ENCODE measurements around the gene SFXN4.

SFXN4 gene, protein sequence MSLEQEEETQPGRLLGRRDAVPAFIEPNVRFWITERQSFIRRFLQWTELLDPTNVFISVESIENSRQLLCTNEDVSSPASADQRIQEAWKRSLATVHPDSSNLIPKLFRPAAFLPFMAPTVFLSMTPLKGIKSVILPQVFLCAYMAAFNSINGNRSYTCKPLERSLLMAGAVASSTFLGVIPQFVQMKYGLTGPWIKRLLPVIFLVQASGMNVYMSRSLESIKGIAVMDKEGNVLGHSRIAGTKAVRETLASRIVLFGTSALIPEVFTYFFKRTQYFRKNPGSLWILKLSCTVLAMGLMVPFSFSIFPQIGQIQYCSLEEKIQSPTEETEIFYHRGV

DNA sequence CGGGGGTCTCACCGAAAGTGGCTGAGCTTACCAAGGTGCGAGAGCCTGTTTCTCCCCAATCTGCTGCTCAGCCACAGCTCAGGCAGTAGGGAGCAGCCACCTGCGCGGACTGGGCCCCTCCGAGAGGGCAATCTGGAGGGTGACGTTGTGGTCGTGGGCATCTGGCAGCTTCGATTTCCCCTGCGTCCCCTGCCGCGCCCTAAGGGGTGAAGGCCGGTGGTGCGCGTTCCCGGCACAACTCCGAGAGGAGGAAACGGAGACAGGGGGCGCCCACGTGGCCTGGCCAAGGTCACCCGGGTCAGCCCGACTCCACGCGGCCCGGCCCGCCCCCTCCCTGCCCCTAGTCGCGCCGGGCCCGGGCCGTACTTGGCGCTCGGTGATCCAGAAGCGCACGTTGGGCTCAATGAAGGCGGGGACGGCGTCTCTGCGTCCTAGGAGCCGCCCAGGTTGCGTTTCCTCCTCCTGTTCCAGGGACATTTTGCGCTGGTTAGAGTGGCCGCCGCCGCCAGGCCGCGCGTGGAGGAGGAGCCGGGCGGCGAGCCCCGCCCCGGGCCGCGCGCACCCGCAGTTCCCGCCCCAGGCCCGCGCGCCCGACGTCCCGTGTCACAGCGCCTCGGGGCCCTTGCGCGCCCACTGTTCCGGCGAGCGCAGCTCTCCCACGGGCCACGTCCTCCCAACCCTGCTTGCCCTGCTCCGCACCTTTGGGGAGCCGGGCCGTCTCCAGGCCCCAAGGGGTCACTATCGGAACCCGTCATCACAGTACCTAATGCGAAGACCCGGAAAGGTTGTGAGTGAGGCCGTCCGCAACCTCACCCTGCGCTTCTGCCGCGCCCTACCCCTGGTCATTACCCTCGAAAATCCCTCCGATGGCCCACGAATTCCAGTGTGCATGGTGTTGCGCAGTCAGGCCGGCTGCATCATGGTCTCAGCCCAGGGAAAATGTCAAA lies at the start of gene SFXN4:
TSS of gene SFXN4 (minus strand) at position 544 of the 947 bp plus-strand sequence. CDS start at position 477, 67 bp downstream.
- DNase-seq, result peak; percentile 81

DNA sequence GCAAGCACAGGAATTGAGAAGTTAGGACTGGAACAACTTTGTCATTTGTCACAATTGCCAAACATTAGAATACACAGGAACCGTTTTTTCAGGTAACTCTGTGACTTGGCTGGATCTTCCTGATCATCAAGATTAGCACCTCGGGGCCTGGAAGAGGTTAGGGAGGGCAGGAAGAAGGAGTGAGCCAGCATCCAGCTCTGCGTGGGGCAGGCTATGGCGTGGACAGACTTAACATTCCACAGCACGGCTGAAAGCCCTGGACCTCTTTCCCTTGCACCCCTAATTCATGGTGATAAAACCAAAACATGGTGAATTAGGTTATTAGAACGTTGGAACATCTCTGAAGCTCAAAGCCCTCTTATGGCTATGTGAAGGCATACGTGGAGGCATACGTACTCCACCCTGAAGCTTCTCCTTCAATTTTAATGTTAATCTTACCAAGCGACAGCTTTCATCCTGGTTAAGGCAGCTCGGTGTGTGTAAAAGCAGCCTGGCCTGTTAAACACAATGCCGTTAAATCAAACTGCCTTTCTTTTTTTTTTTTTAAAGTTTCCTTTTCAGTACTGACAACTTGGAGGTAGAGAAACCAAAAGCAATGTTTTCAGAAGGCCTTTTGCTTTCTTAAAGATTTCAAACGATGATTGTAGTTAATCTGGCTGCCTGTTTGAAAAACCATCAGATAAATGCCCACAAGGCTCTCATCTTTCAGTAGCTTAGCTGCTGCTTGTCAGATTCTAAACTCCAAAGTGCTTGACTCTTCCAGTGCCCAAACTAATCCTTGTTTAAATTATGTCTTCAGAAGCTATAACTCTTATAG lies 46.3 kb upstream of the SFXN4 start:
- DNase-seq, result peak; percentile 51

DNA sequence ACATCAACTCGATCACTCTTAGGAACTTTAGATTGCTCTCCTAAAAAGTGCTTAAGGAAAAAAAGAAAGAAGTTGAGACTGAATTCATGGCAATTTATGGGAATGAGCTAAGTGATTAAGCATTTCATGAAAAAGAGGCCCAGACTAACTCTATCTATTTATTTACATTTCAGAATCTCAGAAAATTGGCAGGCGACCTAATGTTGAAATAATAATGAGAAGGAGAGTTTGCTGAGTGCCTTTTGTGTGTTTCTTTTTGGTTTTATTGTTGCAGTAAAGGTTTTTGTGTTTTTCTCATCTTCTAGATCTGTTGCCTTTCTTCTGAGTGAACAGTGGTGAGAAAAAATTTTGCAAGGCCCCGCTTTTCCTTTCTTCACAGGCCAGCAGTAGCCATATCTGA lies 45.7 kb upstream of the SFXN4 start:
- DNase-seq, result no peak

DNA sequence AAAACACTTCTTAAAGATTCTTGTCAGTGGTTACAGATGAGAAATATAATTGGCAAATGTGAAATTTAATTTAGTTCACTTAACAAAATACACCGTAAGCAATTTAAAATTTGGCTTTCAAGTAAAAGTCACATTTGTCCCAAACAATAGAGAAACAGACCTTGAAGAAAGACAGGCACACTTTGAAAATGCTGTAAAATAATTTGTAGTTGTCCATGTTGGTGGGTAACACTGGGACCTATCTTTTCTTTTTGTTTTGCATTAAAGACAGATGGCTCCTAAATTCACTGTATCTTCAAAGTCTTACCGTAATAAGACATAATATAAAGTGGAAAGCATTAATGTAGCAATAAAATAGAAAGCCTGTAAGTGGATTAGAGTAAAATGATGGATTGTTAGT lies 45.1 kb upstream of the SFXN4 start:
- no peak for DNase-seq

DNA sequence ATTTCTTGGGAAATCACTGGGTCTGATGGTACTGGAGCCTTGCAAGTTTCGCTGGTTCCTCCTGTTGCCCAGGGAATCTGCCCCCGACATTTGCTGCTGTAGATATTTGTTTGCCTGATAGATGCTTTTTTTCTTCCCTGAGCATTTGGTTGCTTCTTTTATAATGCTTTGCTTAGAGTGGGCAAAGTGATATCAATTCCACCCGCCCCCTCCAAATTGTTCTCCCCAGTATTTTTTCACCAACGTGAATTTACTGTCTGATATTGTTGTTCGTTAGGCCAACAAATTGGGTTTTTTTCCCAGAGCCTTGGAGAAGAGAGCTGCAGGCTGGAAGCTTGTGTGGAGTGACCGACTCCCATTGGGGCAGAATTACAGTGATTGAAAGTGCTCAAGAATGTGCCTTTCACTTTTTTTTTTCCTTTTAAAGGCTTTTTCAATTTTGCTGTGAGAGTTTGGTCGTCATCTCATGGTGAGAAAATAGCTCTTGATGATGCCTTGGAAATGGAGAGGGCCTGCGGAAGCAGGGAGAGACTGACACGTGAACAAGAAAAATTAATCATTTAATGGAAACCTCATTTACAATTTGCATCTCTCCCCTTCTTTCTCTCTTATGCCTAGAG lies 44.3 kb upstream of the SFXN4 start:
- no peak for DNase-seq

DNA sequence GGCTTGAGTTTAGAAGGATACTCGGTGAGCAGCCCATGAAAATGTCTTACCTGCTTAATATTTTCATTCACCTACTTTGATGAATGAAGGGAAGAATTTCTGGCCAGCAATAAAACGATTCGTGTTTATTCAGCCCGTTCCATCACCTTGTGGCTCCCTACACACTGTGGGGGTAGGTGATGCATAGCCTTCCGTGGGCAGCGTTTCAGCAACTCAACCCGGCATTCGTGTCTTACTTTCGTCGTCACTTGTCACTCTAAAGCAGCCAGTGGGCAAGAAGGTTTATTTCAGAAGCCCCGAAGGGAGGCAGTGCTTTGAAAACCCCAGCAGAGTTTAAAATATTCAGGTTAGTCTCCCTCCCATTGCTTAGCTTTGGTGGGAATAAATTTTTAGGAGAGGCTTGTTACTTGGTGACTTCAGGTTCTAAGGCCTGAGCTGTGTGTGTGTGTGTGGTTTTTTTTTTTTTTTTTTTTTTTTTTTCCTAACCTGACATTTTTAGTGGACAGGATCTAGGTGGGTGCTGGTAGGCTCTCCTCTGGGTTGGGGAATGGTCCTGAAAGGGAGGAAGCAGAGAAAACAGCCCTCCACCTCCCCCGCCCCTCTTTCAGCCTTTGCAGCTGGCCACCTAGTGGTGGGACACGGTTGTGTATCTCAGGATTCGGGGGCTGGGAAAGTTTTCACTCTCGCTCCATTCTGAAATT lies 43.7 kb upstream of the SFXN4 start:
- DNase-seq, result peak; percentile 62

DNA sequence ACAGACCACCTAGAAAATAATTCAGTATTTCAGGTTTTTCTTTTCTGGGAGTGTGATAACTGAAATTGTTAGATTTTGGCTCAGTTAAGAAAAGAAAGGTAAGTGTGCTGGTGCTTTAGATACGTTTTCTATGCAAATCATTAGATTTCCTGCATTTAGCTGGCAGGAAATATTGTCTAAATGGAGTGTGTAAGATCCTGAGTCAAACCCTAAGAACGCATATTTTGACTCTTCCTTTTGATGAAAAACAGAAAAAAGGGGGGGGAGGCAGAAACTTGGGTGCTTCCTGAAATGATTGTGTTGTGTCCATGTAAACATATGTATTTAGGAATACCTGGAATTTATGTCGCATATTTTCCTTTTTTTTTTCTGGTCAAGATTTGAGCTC lies 43.0 kb upstream of the SFXN4 start:
- DNase-seq, result no peak

DNA sequence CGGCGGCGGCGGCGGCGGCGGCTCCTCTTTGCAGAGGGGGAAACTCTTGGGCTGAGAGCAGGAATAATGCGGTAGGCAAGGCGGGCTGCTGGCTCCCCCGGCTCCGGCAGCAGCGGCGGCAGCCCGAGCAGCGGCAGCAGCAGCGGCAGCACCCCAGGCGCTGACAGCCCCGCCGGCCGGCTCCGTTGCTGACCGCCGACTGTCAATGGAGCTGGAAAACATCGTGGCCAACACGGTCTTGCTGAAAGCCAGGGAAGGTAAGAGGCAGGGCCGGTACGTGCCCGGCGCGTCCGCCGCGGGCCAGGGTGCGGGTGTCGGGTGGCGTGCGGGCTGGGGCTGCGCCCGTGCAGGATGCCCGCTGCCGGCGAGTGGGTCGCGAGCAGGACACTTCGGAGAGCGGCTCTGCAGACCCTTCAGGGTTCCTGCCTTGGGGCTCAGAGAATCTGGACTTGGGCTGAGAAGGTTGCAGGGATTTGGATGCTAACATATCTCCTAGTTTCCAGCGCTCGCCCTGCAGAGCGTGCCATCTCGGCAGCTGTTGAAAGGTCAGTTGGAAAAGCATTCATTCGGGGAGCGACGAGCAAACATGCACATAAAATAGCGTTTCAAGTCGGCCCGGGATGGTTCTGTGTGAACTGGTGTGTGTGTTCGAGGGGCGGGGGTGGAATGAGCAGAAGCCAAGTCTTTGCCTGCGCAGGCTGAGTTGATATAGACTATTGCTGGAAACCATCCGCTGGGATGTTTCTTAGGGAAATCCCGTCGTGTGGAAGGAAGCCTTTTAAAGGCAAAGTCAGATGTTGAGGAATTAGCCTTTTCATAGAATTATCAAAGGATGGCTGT lies 42.4 kb upstream of the SFXN4 start:
- DNase-seq, result peak; percentile 36

DNA sequence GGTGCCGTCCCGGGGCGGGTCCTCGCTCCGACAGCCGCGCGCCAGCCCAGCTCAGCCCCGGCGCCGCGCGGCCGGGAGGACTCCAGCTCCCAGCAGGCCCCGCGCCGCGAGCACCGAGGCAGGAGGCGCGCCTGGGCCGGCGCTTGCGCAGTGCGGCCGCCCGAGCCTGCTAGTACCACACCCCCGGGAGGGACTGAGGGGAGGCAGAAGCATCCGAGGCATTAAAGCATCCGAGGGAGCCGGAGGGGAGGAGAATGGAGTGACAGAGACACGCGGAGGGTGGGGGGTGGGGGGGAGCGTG lies 41.8 kb upstream of the SFXN4 start, which contains the start of gene GRK5:
TSS of gene GRK5 (plus strand) at position 206 of the 301 bp plus-strand sequence. CDS start 347 bp downstream, outside the sequence.
- DNase-seq, result peak; percentile 98

DNA sequence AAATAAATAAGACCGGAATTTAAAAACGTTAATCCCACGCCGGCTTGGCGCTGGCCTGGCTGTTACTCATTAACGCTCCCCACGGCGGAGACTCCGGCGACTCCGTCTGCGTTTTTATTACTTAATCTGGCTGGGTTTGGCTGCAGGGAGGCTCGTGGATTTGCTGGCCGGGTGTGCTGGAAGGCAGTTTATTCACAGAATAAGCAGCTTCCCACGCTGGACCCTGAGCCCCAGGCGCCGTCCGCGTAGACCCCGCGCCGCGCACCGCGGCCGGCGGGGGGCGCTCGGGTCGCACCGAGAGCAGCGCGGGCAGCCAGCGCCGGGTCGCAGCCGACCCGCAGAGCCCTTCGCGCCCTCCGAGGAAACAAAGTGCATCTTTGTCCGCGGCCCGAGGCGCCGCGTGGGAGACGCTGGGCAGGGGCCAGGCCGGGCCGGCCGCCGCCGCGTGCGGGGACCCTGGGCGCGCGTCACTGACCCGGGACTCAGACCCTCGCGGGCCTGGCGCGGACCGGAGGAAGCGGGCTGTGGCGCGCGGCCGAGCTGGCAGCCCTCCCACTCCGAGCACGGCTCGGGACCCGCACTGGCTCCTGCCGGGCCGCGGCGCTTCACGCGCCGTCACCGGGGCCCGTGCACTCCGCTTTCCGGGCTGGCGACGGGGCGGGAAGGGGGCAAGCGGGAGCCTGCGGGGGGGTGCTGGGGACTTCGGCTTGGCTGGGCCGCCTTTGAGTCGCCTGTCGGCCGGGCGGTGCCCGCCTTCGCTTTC lies 41.3 kb upstream of the SFXN4 start:
- peak; percentile 72 for DNase-seq

DNA sequence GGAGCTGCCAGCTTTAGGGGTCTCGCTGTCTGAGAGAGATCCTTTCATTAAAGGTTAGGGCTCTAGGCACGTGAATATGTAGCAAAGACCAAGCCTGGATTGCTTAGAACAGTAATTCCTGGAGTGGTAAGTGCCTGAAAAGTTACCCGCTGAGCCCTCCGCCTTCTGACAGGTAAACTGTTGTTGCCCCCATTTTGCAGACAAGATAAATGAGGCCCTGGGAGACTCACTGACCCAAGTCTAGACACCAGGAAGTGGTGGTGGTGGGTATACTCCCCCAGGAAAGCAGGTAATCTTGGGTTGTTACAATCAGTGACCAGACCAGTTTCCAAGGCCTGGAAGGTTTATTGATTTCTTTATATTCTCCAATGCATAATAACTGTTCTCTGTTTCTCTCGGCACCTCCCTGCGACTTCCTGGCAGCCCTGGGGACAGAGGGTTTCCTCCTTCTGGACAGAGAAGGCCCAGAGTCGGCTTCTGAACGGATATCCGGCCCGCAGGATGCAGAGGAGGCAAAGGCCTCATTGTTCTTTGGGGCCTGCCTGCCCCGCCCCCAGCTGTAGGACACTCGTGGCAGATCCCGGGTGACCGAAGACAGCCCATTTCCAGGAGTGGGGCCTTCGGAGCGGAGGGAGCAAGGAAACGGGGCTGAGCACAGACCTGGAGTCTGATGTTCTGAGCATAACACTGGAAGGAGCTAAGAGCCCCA lies 40.5 kb upstream of the SFXN4 start:
- peak; percentile 48 for DNase-seq

DNA sequence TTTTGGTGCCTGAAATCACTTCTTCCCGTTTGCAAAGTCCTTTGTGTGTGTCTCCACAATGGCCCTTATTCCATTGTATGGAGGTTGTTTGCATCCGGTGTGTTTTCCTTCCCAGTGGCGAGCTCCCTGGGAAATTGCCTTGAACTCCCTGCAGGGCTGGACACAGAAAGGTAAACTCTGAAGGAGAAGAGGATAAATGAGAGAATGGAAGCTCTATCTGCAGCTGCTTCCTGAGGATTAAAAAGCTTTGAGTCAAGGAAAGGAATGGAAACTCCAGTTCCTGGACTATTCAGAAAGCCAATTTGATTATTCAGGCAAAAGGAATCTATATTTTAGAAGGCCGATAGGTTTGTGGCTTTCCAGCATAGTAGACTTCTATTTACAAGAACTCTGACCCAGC lies 37.5 kb upstream of the SFXN4 start:
- DNase-seq, result no peak

DNA sequence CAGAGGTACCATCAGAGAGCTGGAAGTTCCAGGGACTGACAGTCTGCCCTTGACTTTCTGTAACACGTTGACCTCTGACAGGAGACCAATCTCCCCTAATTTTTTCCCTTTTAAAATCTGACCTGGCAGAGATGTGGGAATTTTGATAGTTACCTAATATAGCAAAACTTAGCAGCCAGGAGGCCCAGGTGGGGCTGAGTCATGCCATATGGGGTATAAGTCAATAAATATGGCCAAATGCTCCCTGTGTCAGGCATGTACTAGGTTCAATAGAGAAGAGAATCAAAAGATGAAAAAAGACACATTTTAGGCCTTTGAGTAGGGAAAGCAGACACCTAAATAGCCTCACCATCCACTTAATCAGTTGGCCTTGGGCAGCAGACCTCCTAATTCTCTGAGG lies 35.7 kb upstream of the SFXN4 start:
- DNase-seq, result no peak

DNA sequence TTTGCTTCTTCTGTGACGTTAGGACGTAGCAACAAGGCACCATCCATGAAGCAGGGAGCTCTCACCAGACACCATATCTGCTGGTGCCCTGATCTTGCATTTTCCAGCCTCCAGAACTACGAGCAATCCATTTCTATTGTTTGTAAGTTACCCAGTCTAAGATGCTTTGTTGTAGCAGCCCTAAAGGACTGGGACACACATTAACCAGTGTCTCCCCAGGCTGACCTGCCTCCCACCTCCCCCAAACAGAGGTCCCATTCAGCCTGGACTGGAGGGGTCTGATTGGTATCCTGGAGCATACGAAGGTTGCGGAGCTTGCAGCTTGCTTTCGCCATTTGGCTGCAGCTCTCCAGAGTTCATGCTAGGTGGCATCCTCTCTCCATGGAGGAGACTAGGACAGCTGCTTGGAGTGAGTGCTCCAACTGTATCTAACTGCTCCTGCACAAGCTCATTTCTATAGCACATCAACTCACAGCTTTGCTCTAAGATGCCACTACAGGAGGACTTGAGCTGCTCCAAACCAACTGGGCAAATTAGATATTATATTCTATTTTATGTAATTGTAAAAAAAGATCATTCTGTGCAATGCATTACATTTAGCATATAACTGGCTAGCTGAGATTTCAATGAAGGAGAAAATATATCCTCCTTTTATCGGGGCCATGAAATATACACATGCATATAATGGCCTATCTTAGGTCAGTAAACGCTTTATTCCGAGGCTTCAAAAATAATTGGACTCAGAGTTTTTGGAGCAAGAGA lies 33.9 kb upstream of the SFXN4 start:
- DNase-seq, result peak; percentile 64

DNA sequence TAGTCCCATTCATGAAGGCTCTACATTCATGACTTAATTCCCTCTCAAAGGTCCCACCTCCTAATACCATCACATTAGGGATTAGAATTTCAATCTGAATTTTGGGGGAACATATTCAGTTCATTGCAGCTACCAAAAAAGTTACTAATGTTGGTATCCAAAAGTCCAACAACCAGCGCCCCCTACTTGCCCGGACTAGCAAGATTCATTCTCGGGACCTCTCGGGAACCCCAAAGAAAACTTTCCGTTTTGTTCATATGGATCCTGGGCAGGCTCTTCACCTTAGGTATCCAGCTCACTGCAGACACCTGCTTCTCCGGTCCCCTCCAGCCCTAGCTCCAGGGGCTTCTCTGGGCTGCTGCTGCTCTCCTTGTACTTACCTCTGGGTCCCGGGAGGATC lies 32.9 kb upstream of the SFXN4 start:
- DNase-seq, result peak; percentile 47

DNA sequence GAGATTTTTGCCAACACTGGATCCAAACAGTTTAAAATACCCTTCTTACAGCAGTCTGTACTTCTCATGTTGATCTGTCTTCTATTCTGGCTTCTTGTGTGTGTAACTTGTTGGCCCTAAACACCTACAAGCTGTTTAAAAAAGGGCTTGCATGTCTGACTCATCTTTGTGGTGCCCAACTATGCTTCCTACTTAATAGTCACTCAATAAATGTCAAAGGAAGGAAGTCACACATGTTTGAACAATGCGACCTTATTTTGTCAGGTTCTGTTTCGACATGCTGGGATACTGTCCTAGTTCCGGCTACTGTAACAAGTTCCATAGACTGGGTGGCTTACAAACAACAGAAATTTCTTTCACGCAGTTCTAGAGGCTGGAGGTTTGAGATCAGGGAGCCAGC lies 32.4 kb upstream of the SFXN4 start:
- no peak for DNase-seq

DNA sequence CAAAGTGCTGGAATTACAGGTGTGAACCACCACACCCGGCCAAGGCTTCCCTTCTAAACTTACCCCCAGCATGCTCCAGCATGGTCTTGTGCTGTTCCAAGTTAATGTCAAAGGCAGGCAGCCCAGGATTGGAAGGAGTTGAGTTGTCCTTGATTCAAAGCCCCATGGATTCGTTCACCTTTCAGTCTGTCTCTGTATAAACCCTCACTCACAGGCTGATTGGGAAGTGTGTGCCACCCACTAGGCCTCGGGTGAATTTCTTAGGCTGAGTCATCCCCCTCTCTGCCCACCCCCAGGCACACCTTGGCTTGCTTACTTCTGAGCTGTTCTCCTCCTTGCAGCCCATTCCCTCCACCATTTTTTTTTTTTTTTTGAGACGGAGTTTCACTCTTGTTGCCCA lies 26.4 kb upstream of the SFXN4 start:
- no peak for DNase-seq

DNA sequence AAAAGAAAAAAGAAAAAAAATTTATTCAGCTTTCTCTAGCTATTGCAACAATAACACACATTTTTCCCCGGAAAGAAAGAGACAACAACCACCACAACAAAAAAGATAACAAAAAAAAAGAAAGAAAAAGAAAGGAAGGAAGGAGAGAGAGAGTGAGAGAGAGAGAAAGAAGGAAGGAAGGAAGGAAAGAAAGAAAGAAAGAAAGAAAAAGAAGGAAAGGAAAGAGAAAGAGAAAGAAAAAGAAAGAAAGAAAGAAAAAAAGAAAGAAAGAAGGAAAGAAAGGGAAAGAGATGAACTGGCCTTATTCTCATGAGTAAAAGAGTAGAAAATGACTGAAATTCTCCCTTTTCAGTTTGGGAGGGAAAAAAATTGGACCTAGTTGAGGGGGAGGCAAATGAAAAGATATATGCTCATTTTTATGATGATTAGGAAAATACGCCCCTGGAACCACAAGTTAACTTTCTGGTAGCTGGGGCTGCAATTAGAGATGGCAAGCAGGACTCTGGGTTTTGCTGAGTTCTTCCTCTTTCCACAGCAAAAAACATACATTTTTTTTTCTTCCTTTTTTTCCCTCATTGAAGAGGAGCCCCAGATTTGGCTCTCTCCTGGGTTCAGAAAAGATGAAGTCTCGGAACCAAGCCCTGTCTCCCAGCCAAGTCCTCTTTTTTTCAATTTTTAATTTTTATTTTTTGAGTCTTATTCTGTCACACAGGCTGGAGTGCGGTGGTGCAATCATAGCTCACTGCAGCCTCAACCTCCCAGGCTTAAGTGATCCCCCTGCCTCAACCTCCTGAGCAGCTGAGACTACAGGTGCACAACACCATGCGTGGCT lies 25.7 kb upstream of the SFXN4 start:
- DNase-seq, result no peak

Data from CD4-positive, alpha-beta T cell treated with Interleukin-21 for 1 hour (primary cell).